ENCODE data around the gene CARNS1.

CARNS1 gene

GRCh38 chr11:67387069-67387468, 28.4 kb upstream of the CARNS1 start:
- H3K27me3 Mint-ChIP-seq, result no peaks in the 10 kb centered on the region
- peaks cover 29% of the 10 kb centered on the region for H3K4me1 Mint-ChIP-seq (ENCODE audit: low read depth)
- no peaks in the 10 kb centered on the region for H3K36me3 Mint-ChIP-seq (ENCODE audit: low read depth)
- no peak overlapping the region for H3K27ac Mint-ChIP-seq
- H3K4me3 Mint-ChIP-seq, result no peak overlapping the region
- H3K9me3 Mint-ChIP-seq, result no peaks in the 10 kb centered on the region

DNA sequence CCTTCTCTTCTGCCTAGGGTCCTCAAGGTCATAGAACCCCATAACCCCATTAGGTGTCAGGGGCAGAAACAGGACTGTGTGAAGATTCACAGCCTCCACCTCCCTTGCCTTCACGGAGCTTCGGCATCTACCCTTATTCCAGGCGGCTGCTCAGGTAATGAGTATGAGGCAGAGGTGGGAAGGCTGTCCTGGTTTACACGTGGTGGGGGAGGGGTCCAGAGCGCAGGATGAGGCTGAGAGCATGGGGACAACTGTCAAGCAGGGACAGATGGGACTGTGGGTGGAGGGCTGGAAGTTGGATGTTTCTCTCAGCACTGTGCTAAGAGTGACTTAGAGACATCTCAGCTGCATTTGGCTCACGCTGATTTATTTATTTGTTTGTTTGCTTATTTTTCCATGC, 28.0 kb upstream of the CARNS1 start:
- H3K27ac Mint-ChIP-seq, result no peak overlapping the region
- H3K4me3 Mint-ChIP-seq, result no peak overlapping the region
- no peaks in the 10 kb centered on the region for H3K27me3 Mint-ChIP-seq
- no peaks in the 10 kb centered on the region for H3K9me3 Mint-ChIP-seq
- H3K36me3 Mint-ChIP-seq (ENCODE audit: low read depth), result no peaks in the 10 kb centered on the region
- H3K4me1 Mint-ChIP-seq (ENCODE audit: low read depth), result peaks cover 28% of the 10 kb centered on the region

GRCh38 chr11:67389477-67389876, 26.0 kb upstream of the CARNS1 start:
- Mint-ChIP-seq H3K27me3 (no peaks in the 10 kb centered on the region), H3K9me3 (no peaks in the 10 kb centered on the region), H3K4me3 (peak overlapping the region; percentile 64), H3K4me1 (ENCODE audit: low read depth) (peaks cover 42% of the 10 kb centered on the region), H3K27ac (peak overlapping the region; percentile 67), H3K36me3 (ENCODE audit: low read depth) (peaks cover 5% of the 10 kb centered on the region)

GRCh38 chr11:67390947-67391303, 24.6 kb upstream of the CARNS1 start:
- Mint-ChIP-seq H3K36me3 (ENCODE audit: low read depth) (peaks cover 5% of the 10 kb centered on the region), H3K4me3 (peak overlapping the region; percentile 93), H3K27me3 (no peaks in the 10 kb centered on the region), H3K9me3 (no peaks in the 10 kb centered on the region), H3K27ac (peak overlapping the region; percentile 90), H3K4me1 (ENCODE audit: low read depth) (peaks cover 37% of the 10 kb centered on the region)

GRCh38 chr11:67391304-67392182, 23.9 kb upstream of the CARNS1 start, which contains the start of gene RAD9A:
Gene RAD9A, plus strand, starts transcription at chr11:67391986. Its CDS starts 59 bp downstream, at chr11:67392045.
- Mint-ChIP-seq H3K4me3 (peak within 1 kb of the TSS; percentile 93), H3K27me3 (no peaks in the 10 kb centered on the region), H3K36me3 (ENCODE audit: low read depth) (peaks cover 5% of the 10 kb centered on the region), H3K27ac (peak within 1 kb of the TSS; percentile 90), H3K4me1 (ENCODE audit: low read depth) (peaks cover 40% of the 10 kb centered on the region), H3K9me3 (no peaks in the 10 kb centered on the region)

DNA sequence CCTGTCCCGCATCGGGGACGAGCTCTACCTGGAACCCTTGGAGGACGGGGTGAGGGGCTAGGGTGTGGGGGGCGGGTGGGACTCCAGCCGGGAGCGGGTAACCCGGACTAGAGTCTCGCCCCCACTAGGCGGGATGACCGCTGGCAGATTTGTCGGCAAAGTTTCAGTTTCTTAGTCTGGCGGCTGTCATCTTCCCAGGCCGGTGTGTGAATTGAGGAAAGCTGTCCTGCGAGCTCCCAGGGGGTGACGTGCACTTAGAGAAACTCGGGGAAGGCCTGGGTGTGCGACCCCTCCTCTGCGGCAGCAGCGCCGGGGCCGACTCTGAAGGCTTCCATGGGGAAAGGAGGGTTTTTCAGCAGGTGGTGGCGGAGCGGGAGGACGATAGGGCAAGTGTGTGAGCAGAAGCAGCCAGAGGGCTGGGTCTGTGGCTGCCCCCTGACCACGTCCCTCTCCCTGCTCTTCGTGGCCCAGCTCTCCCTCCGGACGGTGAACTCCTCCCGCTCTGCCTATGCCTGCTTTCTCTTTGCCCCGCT, 23.2 kb upstream of the CARNS1 start:
- Mint-ChIP-seq H3K4me3 (peak overlapping the region; percentile 93), H3K9me3 (no peaks in the 10 kb centered on the region), H3K27ac (peak overlapping the region; percentile 72), H3K27me3 (no peaks in the 10 kb centered on the region), H3K4me1 (ENCODE audit: low read depth) (peaks cover 46% of the 10 kb centered on the region), H3K36me3 (ENCODE audit: low read depth) (peaks cover 9% of the 10 kb centered on the region)

DNA sequence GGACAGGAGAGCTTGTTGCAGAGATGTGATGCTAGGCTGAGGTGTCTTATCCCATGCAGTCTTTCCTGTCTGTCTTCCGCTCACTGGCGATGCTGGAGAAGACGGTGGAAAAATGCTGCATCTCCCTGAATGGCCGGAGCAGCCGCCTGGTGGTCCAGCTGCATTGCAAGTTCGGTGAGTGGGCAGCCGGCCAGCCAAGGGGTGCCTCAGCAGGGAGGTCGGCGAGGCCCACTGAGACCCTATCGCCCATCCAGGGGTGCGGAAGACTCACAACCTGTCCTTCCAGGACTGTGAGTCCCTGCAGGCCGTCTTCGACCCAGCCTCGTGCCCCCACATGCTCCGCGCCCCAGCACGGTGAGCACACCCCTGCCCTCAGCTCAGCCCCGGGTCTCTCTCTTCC, 22.0 kb upstream of the CARNS1 start:
- no peak overlapping the region for H3K27ac Mint-ChIP-seq
- no peaks in the 10 kb centered on the region for H3K9me3 Mint-ChIP-seq
- H3K36me3 Mint-ChIP-seq (ENCODE audit: low read depth), result peaks cover 18% of the 10 kb centered on the region
- no peaks in the 10 kb centered on the region for H3K27me3 Mint-ChIP-seq
- peak overlapping the region; percentile 93 for H3K4me3 Mint-ChIP-seq
- peaks cover 56% of the 10 kb centered on the region for H3K4me1 Mint-ChIP-seq (ENCODE audit: low read depth)

- peaks cover 58% of the 10 kb centered on the region for H3K4me1 Mint-ChIP-seq (ENCODE audit: low read depth)
- H3K9me3 Mint-ChIP-seq, result no peaks in the 10 kb centered on the region
- H3K27me3 Mint-ChIP-seq, result no peaks in the 10 kb centered on the region
- H3K27ac Mint-ChIP-seq, result no peak overlapping the region
- peaks cover 20% of the 10 kb centered on the region for H3K36me3 Mint-ChIP-seq (ENCODE audit: low read depth)
- H3K4me3 Mint-ChIP-seq, result peak overlapping the region; percentile 37
Measured at GRCh38 chr11:67393990-67394389, 21.5 kb upstream of the CARNS1 start.

GRCh38 chr11:67395555-67396258, 19.8 kb upstream of the CARNS1 start:
- Mint-ChIP-seq H3K9me3 (no peaks in the 10 kb centered on the region), H3K4me1 (ENCODE audit: low read depth) (peaks cover 63% of the 10 kb centered on the region), H3K36me3 (ENCODE audit: low read depth) (peaks cover 32% of the 10 kb centered on the region), H3K27me3 (no peaks in the 10 kb centered on the region), H3K27ac (peak overlapping the region; percentile 36), H3K4me3 (no peak overlapping the region)

- no peaks in the 10 kb centered on the region for H3K9me3 Mint-ChIP-seq
- no peaks in the 10 kb centered on the region for H3K27me3 Mint-ChIP-seq
- H3K4me1 Mint-ChIP-seq (ENCODE audit: low read depth), result peaks cover 59% of the 10 kb centered on the region
- no peak overlapping the region for H3K4me3 Mint-ChIP-seq
- peak overlapping the region; percentile 36 for H3K27ac Mint-ChIP-seq
- peaks cover 32% of the 10 kb centered on the region for H3K36me3 Mint-ChIP-seq (ENCODE audit: low read depth)
Measured at GRCh38 chr11:67396259-67396581, 19.3 kb upstream of the CARNS1 start.

- H3K4me1 Mint-ChIP-seq (ENCODE audit: low read depth), result peaks cover 57% of the 10 kb centered on the region
- no peaks in the 10 kb centered on the region for H3K9me3 Mint-ChIP-seq
- peak overlapping the region; percentile 39 for H3K4me3 Mint-ChIP-seq
- peaks cover 32% of the 10 kb centered on the region for H3K36me3 Mint-ChIP-seq (ENCODE audit: low read depth)
- H3K27me3 Mint-ChIP-seq, result no peaks in the 10 kb centered on the region
- H3K27ac Mint-ChIP-seq, result peak overlapping the region; percentile 80
Measured at GRCh38 chr11:67396587-67397389, 18.7 kb upstream of the CARNS1 start.

DNA sequence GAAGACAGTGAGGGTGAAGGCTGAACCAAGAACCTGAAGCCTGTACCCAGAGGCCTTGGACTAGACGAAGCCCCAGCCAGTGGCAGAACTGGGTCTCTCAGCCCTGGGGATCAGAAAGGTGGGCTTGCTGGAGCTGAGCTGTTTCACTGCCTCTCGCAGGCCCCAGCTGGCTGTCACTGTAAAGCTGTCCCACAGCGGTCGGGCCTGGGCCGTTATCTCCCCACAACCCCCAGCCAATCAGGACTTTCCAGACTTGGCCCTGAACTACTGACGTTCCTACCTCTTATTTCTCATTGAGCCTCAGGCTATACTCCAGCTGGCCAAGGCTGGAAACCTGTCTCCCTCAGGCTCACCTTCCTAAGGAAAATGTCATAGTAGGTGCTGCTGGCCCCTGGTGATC, 17.9 kb upstream of the CARNS1 start:
- H3K27me3 Mint-ChIP-seq, result no peaks in the 10 kb centered on the region
- peak overlapping the region; percentile 55 for H3K27ac Mint-ChIP-seq
- H3K36me3 Mint-ChIP-seq (ENCODE audit: low read depth), result peaks cover 32% of the 10 kb centered on the region
- peak overlapping the region; percentile 13 for H3K4me3 Mint-ChIP-seq
- H3K9me3 Mint-ChIP-seq, result no peaks in the 10 kb centered on the region
- H3K4me1 Mint-ChIP-seq (ENCODE audit: low read depth), result peaks cover 60% of the 10 kb centered on the region

DNA sequence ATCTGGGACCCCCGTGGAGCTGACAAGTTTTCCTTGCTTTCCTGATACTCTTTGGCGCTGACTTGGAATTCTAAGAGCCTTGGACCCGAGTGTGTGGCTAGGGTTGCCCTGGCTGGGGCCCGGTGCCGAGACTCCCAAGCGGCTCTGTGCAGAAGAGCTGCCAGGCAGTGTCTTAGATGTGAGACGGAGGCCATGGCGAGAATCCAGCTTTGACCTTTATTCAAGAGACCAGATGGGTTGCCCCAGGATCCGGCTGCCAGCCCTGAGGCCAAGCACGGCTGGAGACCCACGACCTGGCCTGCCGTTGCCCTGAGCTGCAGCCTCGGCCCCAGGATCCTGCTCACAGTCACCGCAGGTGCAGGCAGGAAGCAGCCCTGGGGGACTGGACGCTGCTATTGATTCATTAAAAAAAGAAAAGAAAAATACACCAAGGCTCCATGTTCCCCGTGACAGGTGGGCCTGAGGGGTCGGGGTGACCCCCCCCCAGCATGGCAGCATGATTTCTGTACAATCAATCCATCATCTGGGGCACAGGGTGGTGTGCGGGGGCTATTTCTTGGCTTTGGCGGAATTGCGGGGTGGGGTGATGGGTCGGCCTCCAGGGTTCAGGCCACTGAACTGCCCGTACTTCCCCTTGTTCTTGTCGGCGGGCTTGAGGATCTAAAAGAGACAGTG, 17.4 kb upstream of the CARNS1 start:
- Mint-ChIP-seq H3K4me1 (ENCODE audit: low read depth) (peaks cover 60% of the 10 kb centered on the region), H3K27ac (peak overlapping the region; percentile 55), H3K27me3 (no peaks in the 10 kb centered on the region)

More for the DNA sequence above, 17.4 kb upstream of the CARNS1 start:
- no peaks in the 10 kb centered on the region for H3K9me3 Mint-ChIP-seq
- H3K36me3 Mint-ChIP-seq (ENCODE audit: low read depth), result peaks cover 32% of the 10 kb centered on the region
- peak overlapping the region; percentile 13 for H3K4me3 Mint-ChIP-seq

Measured in stimulated activated naive CD8-positive, alpha-beta T cell treated with anti-CD3 and anti-CD28 coated beads, Interleukin-15, Interleukin-2, amounts not matched to agents 100 ng/mL and 50 ng/mL, for 24 hours (primary cell).